ENCODE results near the gene RAD51C. TPM values are rescaled to one million over a fixed set of nuclear protein-coding genes. Genes with fewer than 3 reads are reported as not detected.

The RAD51C gene
- total and polyA plus RNA-seq, 10 of the 15 experiments (the other 5 are each of a cell fraction or from before 2014, with no cell fraction given) = 59.6 to 267 (median 106) TPM

DNA sequence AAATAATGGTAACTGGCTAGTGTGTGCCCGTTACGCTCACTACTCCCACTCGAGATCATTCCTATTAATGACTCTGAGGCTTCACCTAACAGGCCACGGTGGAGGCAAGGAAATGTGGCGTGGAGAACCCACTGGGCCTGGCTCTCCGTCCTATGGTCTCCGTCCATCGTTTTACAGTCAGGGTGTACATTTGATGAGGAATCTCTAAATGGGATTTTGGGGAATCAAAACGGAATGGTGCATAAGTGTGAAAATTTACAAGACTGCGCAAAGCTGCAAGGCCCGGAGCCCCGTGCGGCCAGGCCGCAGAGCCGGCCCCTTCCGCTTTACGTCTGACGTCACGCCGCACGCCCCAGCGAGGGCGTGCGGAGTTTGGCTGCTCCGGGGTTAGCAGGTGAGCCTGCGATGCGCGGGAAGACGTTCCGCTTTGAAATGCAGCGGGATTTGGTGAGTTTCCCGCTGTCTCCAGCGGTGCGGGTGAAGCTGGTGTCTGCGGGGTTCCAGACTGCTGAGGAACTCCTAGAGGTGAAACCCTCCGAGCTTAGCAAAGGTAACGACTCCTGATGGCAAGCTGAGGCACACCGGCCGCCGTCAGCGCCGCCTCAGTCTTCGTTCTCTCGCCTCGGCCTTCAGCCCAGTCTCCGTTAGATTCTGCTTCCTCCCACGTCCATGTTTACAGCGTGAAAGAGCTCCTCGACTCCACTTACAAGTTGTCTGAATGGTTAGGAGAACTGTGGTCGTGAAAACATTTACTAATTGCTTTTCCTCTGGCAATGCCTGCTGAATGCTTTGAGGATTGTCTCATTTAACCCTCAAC lies at the start of gene RAD51C (continued):
- TF ChIP-seq, protein P1, sequence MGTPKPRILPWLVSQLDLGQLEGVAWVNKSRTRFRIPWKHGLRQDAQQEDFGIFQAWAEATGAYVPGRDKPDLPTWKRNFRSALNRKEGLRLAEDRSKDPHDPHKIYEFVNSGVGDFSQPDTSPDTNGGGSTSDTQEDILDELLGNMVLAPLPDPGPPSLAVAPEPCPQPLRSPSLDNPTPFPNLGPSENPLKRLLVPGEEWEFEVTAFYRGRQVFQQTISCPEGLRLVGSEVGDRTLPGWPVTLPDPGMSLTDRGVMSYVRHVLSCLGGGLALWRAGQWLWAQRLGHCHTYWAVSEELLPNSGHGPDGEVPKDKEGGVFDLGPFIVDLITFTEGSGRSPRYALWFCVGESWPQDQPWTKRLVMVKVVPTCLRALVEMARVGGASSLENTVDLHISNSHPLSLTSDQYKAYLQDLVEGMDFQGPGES (IDR thresholded peaks at IDR 0.05) = no peak
- TF ChIP-seq, protein P2, sequence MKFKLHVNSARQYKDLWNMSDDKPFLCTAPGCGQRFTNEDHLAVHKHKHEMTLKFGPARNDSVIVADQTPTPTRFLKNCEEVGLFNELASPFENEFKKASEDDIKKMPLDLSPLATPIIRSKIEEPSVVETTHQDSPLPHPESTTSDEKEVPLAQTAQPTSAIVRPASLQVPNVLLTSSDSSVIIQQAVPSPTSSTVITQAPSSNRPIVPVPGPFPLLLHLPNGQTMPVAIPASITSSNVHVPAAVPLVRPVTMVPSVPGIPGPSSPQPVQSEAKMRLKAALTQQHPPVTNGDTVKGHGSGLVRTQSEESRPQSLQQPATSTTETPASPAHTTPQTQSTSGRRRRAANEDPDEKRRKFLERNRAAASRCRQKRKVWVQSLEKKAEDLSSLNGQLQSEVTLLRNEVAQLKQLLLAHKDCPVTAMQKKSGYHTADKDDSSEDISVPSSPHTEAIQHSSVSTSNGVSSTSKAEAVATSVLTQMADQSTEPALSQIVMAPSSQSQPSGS (IDR thresholded peaks at IDR 0.05; ENCODE audit: low read length) = peak; percentile 34; the same call in 1 of the 2 replicates
- TF ChIP-seq NR2C1 (IDR thresholded peaks at IDR 0.05) (peak; percentile 75), BHLHE40 (IDR thresholded peaks at IDR 0.05; ENCODE audit: borderline replicate concordance in 1 of 2, low read depth in 2 of 2, low read length in 1 of 2) (peak; percentile 84 to 93), IKZF2 (IDR thresholded peaks at IDR 0.05) (peak; percentile 17 to 21; a peak in 2 of 4 replicates), FOS (IDR thresholded peaks at IDR 0.05; ENCODE audit: borderline replicate concordance, extremely low read depth, insufficient read length) (no peak), DPF2 (IDR thresholded peaks at IDR 0.05) (no peak; the same call in 1 of the 2 replicates), SUPT20H (IDR thresholded peaks at IDR 0.05; ENCODE audit: borderline replicate concordance, control insufficient read depth, low read depth, low read length) (no peak), TAF1 (IDR thresholded peaks at IDR 0.05; ENCODE audit: borderline replicate concordance, low read depth, low read length) (peak; percentile 60; the same call in 1 of the 2 replicates), NBN (IDR thresholded peaks at IDR 0.05) (peak; percentile 95), ZNF274 (IDR thresholded peaks at IDR 0.05; ENCODE audit: insufficient read depth, insufficient read length) (no peak), CREM (IDR thresholded peaks at IDR 0.05; ENCODE audit: low read depth) (peak; percentile 94), NFIC (IDR thresholded peaks at IDR 0.05; ENCODE audit: low read depth, low read length) (no peak), CBX5 (IDR thresholded peaks at IDR 0.05; ENCODE audit: low read depth) (peak; percentile 81; the same call in 1 of the 2 replicates)
- TF ChIP-seq, protein P3, sequence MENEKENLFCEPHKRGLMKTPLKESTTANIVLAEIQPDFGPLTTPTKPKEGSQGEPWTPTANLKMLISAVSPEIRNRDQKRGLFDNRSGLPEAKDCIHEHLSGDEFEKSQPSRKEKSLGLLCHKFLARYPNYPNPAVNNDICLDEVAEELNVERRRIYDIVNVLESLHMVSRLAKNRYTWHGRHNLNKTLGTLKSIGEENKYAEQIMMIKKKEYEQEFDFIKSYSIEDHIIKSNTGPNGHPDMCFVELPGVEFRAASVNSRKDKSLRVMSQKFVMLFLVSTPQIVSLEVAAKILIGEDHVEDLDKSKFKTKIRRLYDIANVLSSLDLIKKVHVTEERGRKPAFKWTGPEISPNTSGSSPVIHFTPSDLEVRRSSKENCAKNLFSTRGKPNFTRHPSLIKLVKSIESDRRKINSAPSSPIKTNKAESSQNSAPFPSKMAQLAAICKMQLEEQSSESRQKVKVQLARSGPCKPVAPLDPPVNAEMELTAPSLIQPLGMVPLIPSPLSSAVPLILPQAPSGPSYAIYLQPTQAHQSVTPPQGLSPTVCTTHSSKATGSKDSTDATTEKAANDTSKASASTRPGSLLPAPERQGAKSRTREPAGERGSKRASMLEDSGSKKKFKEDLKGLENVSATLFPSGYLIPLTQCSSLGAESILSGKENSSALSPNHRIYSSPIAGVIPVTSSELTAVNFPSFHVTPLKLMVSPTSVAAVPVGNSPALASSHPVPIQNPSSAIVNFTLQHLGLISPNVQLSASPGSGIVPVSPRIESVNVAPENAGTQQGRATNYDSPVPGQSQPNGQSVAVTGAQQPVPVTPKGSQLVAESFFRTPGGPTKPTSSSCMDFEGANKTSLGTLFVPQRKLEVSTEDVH (IDR thresholded peaks at IDR 0.05; ENCODE audit: low read depth, partially characterized antibody) = peak; percentile 82
- TF ChIP-seq, protein P4, sequence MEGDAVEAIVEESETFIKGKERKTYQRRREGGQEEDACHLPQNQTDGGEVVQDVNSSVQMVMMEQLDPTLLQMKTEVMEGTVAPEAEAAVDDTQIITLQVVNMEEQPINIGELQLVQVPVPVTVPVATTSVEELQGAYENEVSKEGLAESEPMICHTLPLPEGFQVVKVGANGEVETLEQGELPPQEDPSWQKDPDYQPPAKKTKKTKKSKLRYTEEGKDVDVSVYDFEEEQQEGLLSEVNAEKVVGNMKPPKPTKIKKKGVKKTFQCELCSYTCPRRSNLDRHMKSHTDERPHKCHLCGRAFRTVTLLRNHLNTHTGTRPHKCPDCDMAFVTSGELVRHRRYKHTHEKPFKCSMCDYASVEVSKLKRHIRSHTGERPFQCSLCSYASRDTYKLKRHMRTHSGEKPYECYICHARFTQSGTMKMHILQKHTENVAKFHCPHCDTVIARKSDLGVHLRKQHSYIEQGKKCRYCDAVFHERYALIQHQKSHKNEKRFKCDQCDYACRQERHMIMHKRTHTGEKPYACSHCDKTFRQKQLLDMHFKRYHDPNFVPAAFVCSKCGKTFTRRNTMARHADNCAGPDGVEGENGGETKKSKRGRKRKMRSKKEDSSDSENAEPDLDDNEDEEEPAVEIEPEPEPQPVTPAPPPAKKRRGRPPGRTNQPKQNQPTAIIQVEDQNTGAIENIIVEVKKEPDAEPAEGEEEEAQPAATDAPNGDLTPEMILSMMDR (IDR thresholded peaks at IDR 0.05 in 2 of 3, conservative IDR thresholded peaks at IDR 0.05 in 1 of 3; ENCODE audit: control insufficient read depth in 2 of 3, extremely low read depth in 1 of 3, insufficient read depth in 1 of 3, low read depth in 3 of 3, low read length in 3 of 3) = no peak
- TF ChIP-seq, protein P5, sequence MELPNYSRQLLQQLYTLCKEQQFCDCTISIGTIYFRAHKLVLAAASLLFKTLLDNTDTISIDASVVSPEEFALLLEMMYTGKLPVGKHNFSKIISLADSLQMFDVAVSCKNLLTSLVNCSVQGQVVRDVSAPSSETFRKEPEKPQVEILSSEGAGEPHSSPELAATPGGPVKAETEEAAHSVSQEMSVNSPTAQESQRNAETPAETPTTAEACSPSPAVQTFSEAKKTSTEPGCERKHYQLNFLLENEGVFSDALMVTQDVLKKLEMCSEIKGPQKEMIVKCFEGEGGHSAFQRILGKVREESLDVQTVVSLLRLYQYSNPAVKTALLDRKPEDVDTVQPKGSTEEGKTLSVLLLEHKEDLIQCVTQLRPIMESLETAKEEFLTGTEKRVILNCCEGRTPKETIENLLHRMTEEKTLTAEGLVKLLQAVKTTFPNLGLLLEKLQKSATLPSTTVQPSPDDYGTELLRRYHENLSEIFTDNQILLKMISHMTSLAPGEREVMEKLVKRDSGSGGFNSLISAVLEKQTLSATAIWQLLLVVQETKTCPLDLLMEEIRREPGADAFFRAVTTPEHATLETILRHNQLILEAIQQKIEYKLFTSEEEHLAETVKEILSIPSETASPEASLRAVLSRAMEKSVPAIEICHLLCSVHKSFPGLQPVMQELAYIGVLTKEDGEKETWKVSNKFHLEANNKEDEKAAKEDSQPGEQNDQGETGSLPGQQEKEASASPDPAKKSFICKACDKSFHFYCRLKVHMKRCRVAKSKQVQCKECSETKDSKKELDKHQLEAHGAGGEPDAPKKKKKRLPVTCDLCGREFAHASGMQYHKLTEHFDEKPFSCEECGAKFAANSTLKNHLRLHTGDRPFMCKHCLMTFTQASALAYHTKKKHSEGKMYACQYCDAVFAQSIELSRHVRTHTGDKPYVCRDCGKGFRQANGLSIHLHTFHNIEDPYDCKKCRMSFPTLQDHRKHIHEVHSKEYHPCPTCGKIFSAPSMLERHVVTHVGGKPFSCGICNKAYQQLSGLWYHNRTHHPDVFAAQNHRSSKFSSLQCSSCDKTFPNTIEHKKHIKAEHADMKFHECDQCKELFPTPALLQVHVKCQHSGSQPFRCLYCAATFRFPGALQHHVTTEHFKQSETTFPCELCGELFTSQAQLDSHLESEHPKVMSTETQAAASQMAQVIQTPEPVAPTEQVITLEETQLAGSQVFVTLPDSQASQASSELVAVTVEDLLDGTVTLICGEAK (IDR thresholded peaks at IDR 0.05; ENCODE audit: borderline replicate concordance) = peak; percentile 75

All from GM12878 (cell line).